GM23338 (cell line): Measurements from ENCODE around the gene IFNL1. TPM values are rescaled to one million over a fixed set of nuclear protein-coding genes. Genes with fewer than 3 reads are reported as not detected.
"Not testable (repeated sequence)": the region's sequence is repeated elsewhere in the genome, so short reads cannot be mapped to it uniquely, and the experiment has no call there.

ENCODE experiments used
- ATAC-seq: fragments of 200-7000 bp; cut with Tn5 transposase; 3 replicates; pipeline ENCODE4 v1.9.1; 2020
- DNase-seq: peaks from one replicate; pipeline ENCODE4 v3.0.0-alpha.2; 2015; ENCODE audit warnings: low spot score
- H2AFZ ChIP-seq: fragments of 200-600 bp; sonication (generic); 2 replicates; pipeline ENCODE4 v1.8.0; 2016; ENCODE audit warnings: antibody characterized with exemption, mild to moderate bottlenecking, moderate library complexity
- H3F3A ChIP-seq: fragments of 200-600 bp; sonication (generic); replicated peaks from 2 replicates; pipeline ENCODE4 v1.8.0; 2017; ENCODE audit warnings: antibody characterized with exemption, mixed run types, low read depth
- H3K27ac ChIP-seq: fragments of 200-600 bp; sonication (generic); 2 replicates; pipeline ENCODE4 v1.6.1; 2016; ENCODE audit warnings: low read depth
- H3K27me3 ChIP-seq: fragments of 200-600 bp; sonication (generic); 2 replicates; pipeline ENCODE4 v1.8.0; 2016; ENCODE audit warnings: mild to moderate bottlenecking, mixed run types, moderate library complexity; ENCODE audit not compliant: insufficient read depth
- H3K36me3 ChIP-seq: fragments of 200-600 bp; sonication (generic); 2 replicates; pipeline ENCODE4 v1.8.0; 2016; ENCODE audit warnings: mild to moderate bottlenecking; ENCODE audit not compliant: insufficient read depth
- H3K4me1 ChIP-seq: fragments of 200-600 bp; sonication (generic); 2 replicates; pipeline ENCODE4 v1.8.0; 2016; ENCODE audit warnings: mild to moderate bottlenecking, moderate library complexity; ENCODE audit not compliant: insufficient read depth
- H3K4me2 ChIP-seq: fragments of 200-600 bp; sonication (generic); 2 replicates; pipeline ENCODE4 v1.7.1; 2017; ENCODE audit warnings: mixed run types
- H3K4me3 ChIP-seq: fragments of 200-600 bp; sonication (generic); 2 replicates; pipeline ENCODE4 v1.6.1; 2016; ENCODE audit warnings: mixed run types
- H3K79me2 ChIP-seq: fragments of 200-600 bp; sonication (generic); replicated peaks from 2 replicates; pipeline ENCODE4 v1.8.0; 2017; ENCODE audit warnings: mild to moderate bottlenecking; ENCODE audit not compliant: insufficient read depth
- H3K9me2 ChIP-seq: fragments of 200-600 bp; sonication (generic); 2 replicates; pipeline ENCODE4 v1.8.0; 2017; ENCODE audit not compliant: insufficient read depth
- H4K20me1 ChIP-seq: fragments of 200-600 bp; sonication (generic); replicated peaks from 2 replicates; pipeline ENCODE4 v1.8.0; 2017; ENCODE audit warnings: mild to moderate bottlenecking; ENCODE audit not compliant: insufficient read depth
- H3K27ac Mint-ChIP-seq: 2 replicates; pipeline ENCODE4 v1.8.0; 2020; ENCODE audit warnings: inconsistent platforms, mild to moderate bottlenecking, moderate library complexity, mixed read lengths
- H3K27me3 Mint-ChIP-seq: 3 replicates; pipeline ENCODE4 v1.8.0; 2022; ENCODE audit warnings: low read depth, mild to moderate bottlenecking, moderate library complexity, mixed read lengths, inconsistent platforms; ENCODE audit not compliant: insufficient read depth, poor library complexity
- H3K36me3 Mint-ChIP-seq: 3 replicates; pipeline ENCODE4 v1.8.0; 2021; ENCODE audit warnings: low read depth, mild to moderate bottlenecking, inconsistent platforms, moderate library complexity, mixed read lengths
- H3K4me1 Mint-ChIP-seq: 3 replicates; pipeline ENCODE4 v1.8.0; 2020; ENCODE audit warnings: mild to moderate bottlenecking, inconsistent platforms, mixed read lengths
- H3K4me3 Mint-ChIP-seq: 3 replicates; pipeline ENCODE4 v1.8.0; 2021; ENCODE audit warnings: moderate library complexity, mild to moderate bottlenecking, inconsistent platforms, mixed read lengths
- H3K9me3 Mint-ChIP-seq: 3 replicates; pipeline ENCODE4 v1.8.0; 2020; ENCODE audit warnings: moderate library complexity, mild to moderate bottlenecking, inconsistent platforms, mixed read lengths
- CREB1 ChIP-seq: fragments of 250-450 bp; sonication (Bioruptor Pico); IDR thresholded peaks from 2 replicates; pipeline ENCODE4 v1.5.0; 2020; ENCODE audit warnings: low read depth, mild to moderate bottlenecking, moderate library complexity
- CTCF ChIP-seq, 2 experiments: fragments of 200-600 bp in 1 of 2; sonication (generic) in 1 of 2; conservative IDR thresholded peaks; 2 replicates each; pipeline versions ENCODE4 v1.5.1 to v1.6.1; 2016 to 2017; ENCODE audit warnings: antibody characterized with exemption in 2 of 2, low read depth in 2 of 2, mild to moderate bottlenecking in 2 of 2, moderate library complexity in 1 of 2
- EZH2phosphoT487 ChIP-seq: fragments of 200-600 bp; sonication (generic); IDR thresholded peaks from one replicate; pipeline ENCODE4 v1.8.1; 2018; ENCODE audit warnings: antibody characterized with exemption; ENCODE audit not compliant: unreplicated experiment
- NANOG ChIP-seq: IDR thresholded peaks from 2 replicates; pipeline ENCODE4 v1.6.1; 2016; ENCODE audit warnings: antibody characterized with exemption, borderline replicate concordance
- REST ChIP-seq: IDR thresholded peaks from one replicate; pipeline ENCODE4 v1.6.1; 2018; ENCODE audit warnings: antibody characterized with exemption; ENCODE audit not compliant: unreplicated experiment
- ZNF114 ChIP-seq: fragments of 250-450 bp; sonication (Bioruptor Pico); IDR thresholded peaks from 2 replicates; pipeline ENCODE4 v1.5.0; 2020; ENCODE audit warnings: mild to moderate bottlenecking, moderate library complexity
- ZNF331 ChIP-seq: fragments of 250-450 bp; sonication (Bioruptor Pico); IDR thresholded peaks from 2 replicates; pipeline ENCODE4 v1.5.0; 2020; ENCODE audit warnings: low read depth, mild to moderate bottlenecking, moderate library complexity
- ZNF462 ChIP-seq: fragments of 250-450 bp; sonication (Bioruptor Pico); IDR thresholded peaks from 2 replicates; pipeline ENCODE4 v1.5.0; 2020; ENCODE audit warnings: mild to moderate bottlenecking, moderate library complexity
- polyA plus RNA-seq: library from polyadenylated mRNA; unstranded; fragments of >200 nt; fragmentation: Nextera tagmentation; extraction: Ambion mirVana; gene quantifications from 2 replicates; pipeline ENCODE4 v1.2.1, GENCODE V29; 2016
- total RNA-seq: library from RNA; depleted of rRNA; stranded (reverse); fragments of >200 nt; shearing (Covaris generic); gene quantifications from 2 replicates; pipeline ENCODE4 v1.2.3, GENCODE V29; 2014

Gene IFNL1
- total and polyA plus RNA-seq, 2 experiments from 2014 or later, result not detected

- not testable (repeated sequence) for H3K9me3 Mint-ChIP-seq, H3K36me3 ChIP-seq, H2AFZ ChIP-seq, H3K79me2 ChIP-seq, H3K9me2 ChIP-seq, DNase-seq, H3K4me2 ChIP-seq, H3K4me3 Mint-ChIP-seq, H3K27ac Mint-ChIP-seq, H3K4me3 ChIP-seq, H3F3A ChIP-seq, H3K4me1 ChIP-seq, H3K4me1 Mint-ChIP-seq, H3K36me3 Mint-ChIP-seq, ATAC-seq, H4K20me1 ChIP-seq, H3K27ac ChIP-seq
- H3K27me3 ChIP-seq, result peaks cover 34% of the 10 kb centered on the region
- H3K27me3 Mint-ChIP-seq, result peaks cover 26% of the 10 kb centered on the region
Observed at GRCh38 chr19:39269369-39269768, 26.8 kb upstream of the IFNL1 start.

- no peaks in the 10 kb centered on the region for H3K4me1 ChIP-seq
- no peak overlapping the region for H3K4me2 ChIP-seq
- no peak for TF ChIP-seq EZH2phosphoT487
- TF ChIP-seq ZNF114 (CRISPR knock-in tag), result no peak
- no peak for TF ChIP-seq ZNF331 (CRISPR knock-in tag)
- no peak for TF ChIP-seq CTCF (conservative IDR thresholded peaks at IDR 0.05; ENCODE audit: low read depth in 2 of 2)
- no peak for TF ChIP-seq REST
- no peak for TF ChIP-seq NANOG
- TF ChIP-seq ZNF462 (CRISPR knock-in tag), result no peak
- TF ChIP-seq CREB1 (CRISPR knock-in tag), result no peak
- H4K20me1 ChIP-seq, result no peaks in the 10 kb centered on the region
- H3K36me3 Mint-ChIP-seq, result no peaks in the 10 kb centered on the region
- H3K9me3 Mint-ChIP-seq, result no peaks in the 10 kb centered on the region; the same call in 2 of the 3 replicates
- no peak for DNase-seq
- H3K27me3 Mint-ChIP-seq, result peaks cover 17% of the 10 kb centered on the region
- H3K4me1 Mint-ChIP-seq, result no peaks in the 10 kb centered on the region; the same call in 2 of the 3 replicates
- H3K36me3 ChIP-seq, result no peaks in the 10 kb centered on the region
- no peak for ATAC-seq
- no peak overlapping the region for H3K27ac ChIP-seq
- no peak overlapping the region for H3K4me3 ChIP-seq
- no peak overlapping the region for H3K27ac Mint-ChIP-seq
- peaks cover 34% of the 10 kb centered on the region for H3K27me3 ChIP-seq
- H3K4me3 Mint-ChIP-seq, result no peak overlapping the region
- H3F3A ChIP-seq, result no peaks in the 10 kb centered on the region
- no peaks in the 10 kb centered on the region for H3K9me2 ChIP-seq
- no peak overlapping the region for H2AFZ ChIP-seq
- no peaks in the 10 kb centered on the region for H3K79me2 ChIP-seq
Observed at GRCh38 chr19:39270036-39270871, 26.0 kb upstream of the IFNL1 start.
